H1 (cell line): ENCODE measurements around the gene MAP3K14. TPM values are rescaled to one million over a fixed set of nuclear protein-coding genes. Genes with fewer than 3 reads are reported as not detected.

ENCODE experiments used
- ZNF274 ChIP-seq: IDR thresholded peaks from 2 replicates; pipeline ENCODE4 v1.7.0; 2012; ENCODE audit warnings: low read length, borderline replicate concordance; ENCODE audit errors: extremely low read depth
- polyA plus RNA-seq, 7 experiments: library from polyadenylated mRNA; depleted of rRNA in 3 of 7; stranded (reverse) in 5 of 7; unstranded in 2 of 7; fragments of >200 nt in 5 of 7; fragments of 200-250 nt in 2 of 7; gene quantifications; 1 replicate in 5 of 7; 2 replicates in 1 of 7; 4 replicates in 1 of 7; pipeline versions ENCODE4 v1.2.1 to v1.2.3, GENCODE V29; 2011 to 2013; ENCODE audit warnings: missing spikeins in 2 of 7, mixed read lengths in 2 of 7
- total RNA-seq: library from RNA; stranded (reverse); fragmentation: NEBNext Ultra II Directional; extraction: Animal tissue kit (Norgen Biotek cat#: 25700); gene quantifications from 2 replicates; pipeline ENCODE4 v1.2.1, GENCODE V29; 2021

The MAP3K14 gene
- total and polyA plus RNA-seq, 2 of the 8 experiments (the other 6 are each of a cell fraction or from before 2014, with no cell fraction given): 5.2 to 6.1 TPM

DNA sequence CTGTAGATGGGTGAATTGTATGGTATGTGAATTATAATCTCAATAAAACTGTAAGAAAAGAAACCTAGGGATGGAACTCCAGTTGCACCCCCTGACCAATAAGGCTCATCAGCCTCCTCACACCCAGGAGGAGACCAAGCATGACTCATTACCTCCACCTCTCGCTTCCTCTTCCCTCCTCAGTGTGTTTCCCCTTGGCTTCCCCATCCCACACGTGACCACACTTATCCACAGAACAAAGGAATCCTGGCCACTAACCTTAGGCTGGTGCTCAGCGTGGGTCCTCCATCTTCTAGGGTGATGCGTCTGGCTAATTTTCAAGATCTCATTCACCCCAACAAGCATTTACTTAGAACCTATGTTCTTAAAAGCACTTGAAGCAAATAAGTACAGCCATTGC, 36.2 kb upstream of the MAP3K14 start (continued):
- no peak for TF ChIP-seq ZNF274
